HUES48 (cell line): ENCODE measurements around the gene C18orf63.
"Not testable (repeated sequence)": the region's sequence is repeated elsewhere in the genome, so short reads cannot be mapped to it uniquely, and the experiment has no call there.

Experiments used
- H3K27ac ChIP-seq: one replicate; pipeline ENCODE4 v1.7.0; 2013; ENCODE audit warnings: low read depth, low read length, inconsistent platforms
- H3K27me3 ChIP-seq: 2 replicates; pipeline ENCODE4 v1.6.1; 2013; ENCODE audit warnings: mild to moderate bottlenecking, low read length; ENCODE audit not compliant: control insufficient read depth, insufficient read depth
- H3K36me3 ChIP-seq: 2 replicates; pipeline ENCODE4 v1.6.1; 2013; ENCODE audit warnings: low read length; ENCODE audit not compliant: control insufficient read depth, insufficient read depth
- H3K4me1 ChIP-seq: 2 replicates; pipeline ENCODE4 v1.6.1; 2013; ENCODE audit warnings: mild to moderate bottlenecking, low read length; ENCODE audit not compliant: control insufficient read depth, insufficient read depth
- H3K4me3 ChIP-seq: 2 replicates; pipeline ENCODE4 v1.5.1; 2013; ENCODE audit warnings: mild to moderate bottlenecking, low read depth, low read length
- H3K9ac ChIP-seq: 2 replicates; pipeline ENCODE4 v1.6.1; 2013; ENCODE audit warnings: mild to moderate bottlenecking, low read depth, low read length, moderate library complexity
- H3K9me3 ChIP-seq: 2 replicates; pipeline ENCODE4 v1.6.1; 2013; ENCODE audit warnings: low read length; ENCODE audit not compliant: control insufficient read depth, insufficient read depth

Gene C18orf63

GRCh38 chr18:74278983-74279382 is 36.7 kb upstream of the C18orf63 start:
- no peaks in the 10 kb centered on the region for H3K9me3 ChIP-seq
- H3K27ac ChIP-seq, result no peak overlapping the region
- no peak overlapping the region for H3K9ac ChIP-seq
- H3K36me3 ChIP-seq, result peaks cover 7% of the 10 kb centered on the region; the same call in 1 of the 2 replicates
- peaks cover 36% of the 10 kb centered on the region for H3K4me1 ChIP-seq
- no peak overlapping the region for H3K4me3 ChIP-seq
- no peaks in the 10 kb centered on the region for H3K27me3 ChIP-seq

- peaks cover 7% of the 10 kb centered on the region; the same call in 1 of the 2 replicates for H3K36me3 ChIP-seq
- H3K4me3 ChIP-seq, result no peak overlapping the region
- peak overlapping the region; percentile 34; the same call in 1 of the 2 replicates for H3K9ac ChIP-seq
- no peaks in the 10 kb centered on the region for H3K9me3 ChIP-seq
- H3K27ac ChIP-seq, result peak overlapping the region; percentile 77
- H3K4me1 ChIP-seq, result peaks cover 46% of the 10 kb centered on the region
- H3K27me3 ChIP-seq, result no peaks in the 10 kb centered on the region
These were observed 34.3 kb upstream of the C18orf63 start for GRCh38 chr18:74281011-74281979.

GRCh38 chr18:74281980-74282754 is 33.5 kb upstream of the C18orf63 start:
- Histone ChIP-seq H3K9ac (peak overlapping the region; percentile 34; the same call in 1 of the 2 replicates), H3K27ac (peak overlapping the region; percentile 77), H3K4me1 (peaks cover 48% of the 10 kb centered on the region), H3K4me3 (peak overlapping the region; percentile 28; the same call in 1 of the 2 replicates), H3K27me3 (no peaks in the 10 kb centered on the region), H3K9me3 (no peaks in the 10 kb centered on the region), H3K36me3 (peaks cover 6% of the 10 kb centered on the region; the same call in 1 of the 2 replicates)

- Histone ChIP-seq H3K27me3 (no peaks in the 10 kb centered on the region), H3K4me3 (peak overlapping the region; percentile 28), H3K27ac (peak overlapping the region; percentile 82), H3K4me1 (peaks cover 56% of the 10 kb centered on the region), H3K9ac (no peak overlapping the region), H3K36me3 (no peaks in the 10 kb centered on the region), H3K9me3 (no peaks in the 10 kb centered on the region)
These were observed 32.7 kb upstream of the C18orf63 start for GRCh38 chr18:74282755-74283554.

- H3K27ac ChIP-seq, result peak overlapping the region; percentile 82
These were observed 32.0 kb upstream of the C18orf63 start for GRCh38 chr18:74283646-74284045.

GRCh38 chr18:74284191-74284979 is 31.3 kb upstream of the C18orf63 start:
- Histone ChIP-seq H3K9me3 (no peaks in the 10 kb centered on the region), H3K4me3 (no peak overlapping the region), H3K9ac (no peak overlapping the region), H3K27ac (no peak overlapping the region), H3K4me1 (peaks cover 69% of the 10 kb centered on the region), H3K36me3 (no peaks in the 10 kb centered on the region), H3K27me3 (no peaks in the 10 kb centered on the region)

More at GRCh38 chr18:74283646-74284045, 32.0 kb upstream of the C18orf63 start:
- H3K4me1 ChIP-seq, result peaks cover 63% of the 10 kb centered on the region
- no peak overlapping the region for H3K4me3 ChIP-seq
- no peaks in the 10 kb centered on the region for H3K36me3 ChIP-seq
- no peak overlapping the region for H3K9ac ChIP-seq
- H3K9me3 ChIP-seq, result no peaks in the 10 kb centered on the region
- no peaks in the 10 kb centered on the region for H3K27me3 ChIP-seq

GRCh38 chr18:74284980-74285355 is 30.7 kb upstream of the C18orf63 start:
- Histone ChIP-seq H3K4me3 (no peak overlapping the region), H3K9ac (no peak overlapping the region), H3K9me3 (no peaks in the 10 kb centered on the region), H3K27ac (no peak overlapping the region), H3K36me3 (no peaks in the 10 kb centered on the region), H3K4me1 (peaks cover 69% of the 10 kb centered on the region), H3K27me3 (no peaks in the 10 kb centered on the region)

GRCh38 chr18:74285583-74285982 is 30.1 kb upstream of the C18orf63 start:
- H3K4me1 ChIP-seq, result peaks cover 68% of the 10 kb centered on the region
- H3K27ac ChIP-seq, result not testable (repeated sequence)

GRCh38 chr18:74286106-74286855 is 29.4 kb upstream of the C18orf63 start:
- H3K9me3 ChIP-seq, result no peaks in the 10 kb centered on the region
- no peaks in the 10 kb centered on the region for H3K36me3 ChIP-seq
- H3K27ac ChIP-seq, result no peak overlapping the region
- H3K4me1 ChIP-seq, result peaks cover 61% of the 10 kb centered on the region
- no peak overlapping the region for H3K4me3 ChIP-seq
- H3K9ac ChIP-seq, result no peak overlapping the region
- H3K27me3 ChIP-seq, result no peaks in the 10 kb centered on the region

More at GRCh38 chr18:74285583-74285982, 30.1 kb upstream of the C18orf63 start:
- H3K4me3 ChIP-seq, H3K36me3 ChIP-seq, H3K9me3 ChIP-seq, H3K27me3 ChIP-seq, H3K9ac ChIP-seq: not testable (repeated sequence)
